Right forelimb (tissue), 1 donor: ENCODE results near the gene BNIP5.

Experiments
- DNase-seq: peaks from one replicate; pipeline ENCODE4 v3.0.0-alpha.2; 2018

BNIP5 gene

DNA sequence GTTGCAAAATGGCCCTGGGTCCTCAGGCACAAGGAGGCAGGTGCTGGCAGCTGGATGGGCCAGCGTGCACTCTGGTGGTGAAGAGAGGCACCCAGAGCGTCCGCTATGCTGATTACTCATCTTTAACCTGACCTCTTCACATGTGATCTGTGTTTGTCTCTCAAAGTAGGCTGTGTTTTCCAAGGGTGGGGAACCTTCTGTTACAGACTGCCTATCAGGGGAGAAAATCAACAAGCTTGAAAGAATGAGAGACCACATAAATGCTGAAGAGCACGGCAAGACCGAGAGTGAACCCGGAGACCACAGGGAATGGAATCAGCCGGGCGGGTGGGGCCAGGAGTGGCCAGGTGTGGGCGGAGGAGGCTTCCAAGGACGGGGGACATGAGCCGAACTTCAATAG is 16.2 kb downstream of the BNIP5 start:
- no peak for DNase-seq

- no peak for DNase-seq
These were observed 16.9 kb downstream of the BNIP5 start for GRCh38 chr6:36319821-36320220.

GRCh38 chr6:36319436-36319762 is 17.3 kb downstream of the BNIP5 start:
- peak; percentile 23 for DNase-seq

DNA sequence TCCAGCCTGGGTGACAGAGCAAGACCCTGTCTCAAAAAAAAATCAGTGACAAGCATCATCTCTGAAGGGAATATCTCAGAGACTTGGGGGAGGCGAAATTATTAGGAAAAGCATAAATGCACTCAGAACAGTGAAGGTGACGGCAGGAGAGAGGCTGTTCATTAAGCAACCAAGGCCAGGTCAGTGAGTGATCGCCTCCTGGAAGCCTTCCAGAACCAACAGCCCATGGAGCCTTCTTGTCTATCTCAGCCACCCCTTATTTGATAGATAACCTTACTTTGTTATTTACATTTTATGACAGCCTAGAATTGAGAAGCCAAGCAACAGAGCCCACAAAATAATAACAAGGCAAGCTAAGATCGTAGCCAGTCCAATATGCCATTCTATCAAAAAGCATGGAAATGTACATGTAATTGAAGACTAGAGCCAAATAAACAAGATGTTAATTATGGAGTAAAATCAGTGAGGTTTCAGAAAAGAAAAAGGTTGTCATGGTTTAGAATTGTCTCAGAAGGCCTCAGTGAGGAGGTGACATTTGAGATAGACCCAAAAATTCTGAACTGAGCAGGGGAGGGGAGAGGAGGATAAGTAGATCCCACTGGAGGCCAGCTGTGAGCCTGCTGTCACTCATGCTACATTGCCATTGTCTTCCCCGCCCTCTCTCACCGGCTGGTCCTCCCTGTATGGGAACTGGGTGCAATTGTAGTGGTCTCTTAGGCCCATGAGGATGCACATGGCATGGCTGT is 17.8 kb downstream of the BNIP5 start:
- DNase-seq: peak; percentile 24

GRCh38 chr6:36317623-36318022 is 19.1 kb downstream of the BNIP5 start:
- DNase-seq: no peak

DNA sequence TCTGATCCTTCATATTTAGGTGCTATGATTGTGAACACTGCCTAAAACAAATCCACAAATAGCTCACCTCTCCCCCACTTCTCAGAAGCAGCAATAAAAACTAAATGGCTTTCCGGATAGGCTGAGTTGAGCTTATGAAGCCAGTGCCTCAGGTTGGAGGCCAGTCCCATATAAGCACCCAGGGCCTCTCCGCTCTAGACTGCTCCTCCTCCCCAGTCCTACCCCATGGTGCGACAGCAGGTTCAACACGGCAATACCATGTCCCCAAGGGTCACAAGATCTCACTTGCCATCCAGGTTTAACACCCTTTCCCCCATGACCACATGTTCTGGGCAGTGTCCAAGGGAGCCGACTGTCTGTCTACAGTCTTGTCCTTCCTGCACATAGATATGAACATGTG is 20.8 kb downstream of the BNIP5 start:
- no peak for DNase-seq

DNA sequence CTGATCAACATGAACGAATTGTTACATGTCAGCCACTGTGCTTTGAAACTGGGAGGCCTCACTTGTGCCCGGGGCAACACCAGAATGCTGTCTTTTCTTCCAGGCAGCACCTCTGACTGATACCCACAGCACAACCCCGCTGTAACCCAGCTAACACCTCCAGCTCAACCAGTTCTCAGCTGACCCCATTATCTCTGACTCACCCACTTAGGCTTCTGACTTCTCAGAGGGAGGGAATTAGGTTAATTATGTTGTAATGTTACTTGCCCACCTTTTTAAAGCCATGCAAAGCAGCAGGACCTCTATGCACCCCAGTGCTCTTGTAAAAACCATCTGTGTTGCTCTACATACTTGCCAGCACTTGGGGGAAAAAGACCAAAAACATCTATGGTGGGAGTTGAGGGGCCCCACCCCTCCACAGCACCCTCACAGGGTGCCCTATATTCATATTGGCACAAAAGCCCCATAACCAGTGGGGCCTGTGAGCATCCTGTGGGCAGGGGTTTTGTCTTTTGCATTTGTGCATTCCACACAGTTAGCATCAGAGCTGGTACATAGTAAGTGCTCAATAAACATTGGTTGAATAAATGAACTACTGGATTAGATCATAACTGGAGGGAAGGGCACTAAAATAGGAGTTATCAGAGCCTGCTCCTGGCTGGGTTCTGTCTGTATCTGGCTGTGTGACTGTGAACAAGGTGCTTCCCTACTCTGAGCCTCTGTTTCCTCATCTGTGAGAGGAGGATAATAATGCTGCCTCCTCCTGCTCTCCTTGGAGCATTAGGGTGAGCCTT is 22.3 kb downstream of the BNIP5 start:
- no peak for DNase-seq

DNA sequence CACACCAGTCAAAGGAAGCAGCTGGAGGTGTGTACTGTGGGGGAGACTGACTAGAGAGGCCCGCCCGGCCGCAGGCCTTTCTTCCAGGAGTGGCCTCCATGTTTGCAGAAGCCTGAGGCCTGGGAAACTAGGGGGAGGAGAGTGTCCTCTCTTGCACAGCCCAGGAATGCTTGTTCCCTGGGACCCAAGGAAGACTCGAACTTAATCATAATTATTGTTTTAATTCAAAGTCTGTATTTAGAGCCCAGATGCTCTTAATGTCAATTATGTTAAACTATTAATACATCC is 23.1 kb downstream of the BNIP5 start:
- DNase-seq: no peak

DNA sequence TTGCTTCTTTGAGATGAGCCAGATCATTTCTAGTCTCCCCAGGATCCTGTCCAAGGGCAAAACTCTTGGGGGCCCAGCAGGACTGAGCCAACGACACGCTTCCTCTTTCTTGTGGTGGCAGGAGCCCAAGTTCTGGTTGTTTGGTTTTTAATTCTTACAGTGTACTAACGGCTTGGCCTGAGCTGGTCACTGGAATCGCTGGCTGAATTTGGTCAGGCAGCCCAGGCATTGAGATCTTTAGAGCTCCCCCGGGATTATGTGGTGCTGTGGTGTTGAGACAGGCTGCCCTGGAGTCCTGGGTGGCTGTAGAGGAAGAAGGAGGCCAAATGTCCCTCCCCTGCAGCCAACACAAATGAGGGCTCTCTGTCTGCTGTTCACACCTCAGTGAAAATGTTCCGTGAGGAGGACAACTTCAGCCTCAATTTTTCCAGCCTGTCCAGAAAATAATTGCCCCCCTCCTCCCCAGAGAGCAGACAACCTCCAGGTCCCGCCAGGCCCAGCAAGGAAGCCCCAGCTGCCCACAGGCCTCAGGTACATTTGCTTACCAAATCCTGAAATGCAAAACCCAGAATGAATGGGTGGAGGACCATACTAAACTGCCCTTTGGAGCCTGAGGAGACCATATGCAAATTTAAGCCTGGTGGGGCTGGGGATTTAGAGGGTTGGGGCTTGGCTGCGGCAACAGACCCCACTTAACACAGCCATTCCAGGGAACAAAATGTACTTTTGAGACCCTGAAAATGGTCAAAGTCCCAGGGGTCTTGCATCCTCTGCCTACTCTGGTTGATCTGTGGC is 23.6 kb downstream of the BNIP5 start:
- DNase-seq: no peak

DNA sequence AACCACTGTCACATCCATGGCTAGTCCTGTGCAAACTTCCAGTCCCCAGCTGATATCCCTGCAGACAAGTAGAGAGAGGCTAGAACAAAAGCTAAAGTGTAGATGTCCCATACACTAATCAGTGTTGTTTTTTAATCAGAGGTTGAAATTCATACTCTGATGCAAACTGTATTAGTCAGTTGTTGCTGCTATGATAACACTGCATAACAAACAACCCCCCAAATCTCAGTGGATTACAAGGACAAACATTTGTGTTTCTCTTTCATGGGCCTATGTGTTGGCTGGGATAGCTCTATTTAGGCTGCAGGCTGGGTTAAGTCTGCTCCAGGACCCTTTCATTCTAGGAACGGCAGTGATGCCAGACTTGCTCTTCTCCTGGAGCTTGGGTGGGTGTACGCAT is 26.8 kb downstream of the BNIP5 start:
- no peak for DNase-seq

- no peak for DNase-seq
These were observed 27.5 kb downstream of the BNIP5 start for GRCh38 chr6:36309203-36309602.

DNA sequence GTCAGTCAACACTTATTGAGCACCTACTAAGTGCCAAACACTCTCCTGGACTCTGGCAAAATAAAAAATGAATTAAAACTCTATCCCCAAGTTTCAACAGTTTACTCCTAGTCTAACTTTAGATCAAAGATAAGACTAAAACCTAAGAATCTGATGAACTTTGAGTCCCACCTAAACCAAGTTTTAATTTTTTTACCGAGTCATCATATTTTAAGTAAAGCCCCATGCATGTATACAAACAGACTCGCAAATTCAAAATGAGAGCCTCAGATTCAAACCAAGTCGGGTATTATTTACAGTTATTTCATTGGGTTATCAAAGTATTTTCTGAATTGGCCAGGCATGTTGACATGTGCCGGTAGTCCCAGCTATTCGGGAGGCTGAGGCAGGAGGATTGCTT is 28.2 kb downstream of the BNIP5 start:
- DNase-seq: no peak

DNA sequence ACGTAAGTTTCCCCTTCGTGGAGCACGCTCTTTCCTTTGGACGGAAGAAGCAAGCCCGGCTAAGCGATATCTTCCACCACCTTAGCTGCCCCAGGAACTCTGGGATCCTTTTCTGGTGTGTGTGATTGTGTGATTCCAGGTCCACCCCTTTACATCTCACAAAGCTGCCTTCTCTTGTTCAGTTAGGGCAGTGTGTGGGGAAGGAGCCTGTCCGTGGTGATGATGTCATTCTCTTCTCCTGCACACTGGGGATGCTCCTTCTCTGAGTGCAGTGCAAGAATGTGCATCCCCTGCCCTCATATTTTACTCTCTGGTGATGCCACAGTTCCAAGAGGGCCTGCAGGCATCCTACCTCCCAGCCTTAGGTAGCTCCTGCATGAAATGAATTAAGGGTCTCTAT is 30.3 kb downstream of the BNIP5 start:
- no peak for DNase-seq

- DNase-seq: no peak
These were observed 30.8 kb downstream of the BNIP5 start for GRCh38 chr6:36305885-36306284.

- DNase-seq: peak; percentile 88
These were observed 34.3 kb downstream of the BNIP5 start for GRCh38 chr6:36302227-36302976.

DNA sequence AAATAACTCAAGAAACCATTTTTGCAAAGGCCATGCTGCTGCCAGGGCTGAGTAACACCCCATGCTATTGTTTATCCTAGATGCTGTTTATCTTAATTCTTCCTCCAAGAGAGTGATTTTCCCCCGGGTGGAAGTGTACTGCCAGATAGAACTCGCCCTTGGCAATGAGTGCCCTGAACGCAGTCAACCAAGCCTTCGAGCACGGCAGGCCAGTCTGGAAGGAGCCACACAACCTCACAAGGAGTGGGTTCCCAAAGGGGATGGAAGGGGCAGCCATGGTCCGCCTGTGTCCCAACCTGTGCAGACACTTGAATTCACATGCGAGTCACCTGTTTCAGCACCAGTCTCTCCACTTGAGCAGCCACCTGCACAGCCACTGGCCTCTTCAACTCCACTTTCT is 34.9 kb downstream of the BNIP5 start:
- no peak for DNase-seq

GRCh38 chr6:36301085-36301658 is 35.5 kb downstream of the BNIP5 start:
- no peak for DNase-seq

DNA sequence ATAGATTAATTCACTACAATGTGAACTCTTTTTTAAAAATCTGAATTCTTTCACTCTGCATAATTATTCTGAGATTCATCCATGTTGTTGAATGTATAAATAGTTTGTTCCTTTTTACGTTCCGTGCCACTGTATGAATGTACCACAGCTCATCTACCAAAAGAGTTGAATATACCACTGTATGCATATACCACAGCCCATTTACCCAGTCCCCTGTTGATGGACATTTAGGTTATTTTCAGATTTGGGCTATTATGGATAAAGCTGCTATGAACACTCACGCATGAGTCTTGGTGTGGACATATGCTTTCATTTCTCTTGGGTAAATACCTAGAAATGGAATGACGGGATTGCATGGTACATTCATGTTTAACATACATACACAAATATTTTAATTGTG is 38.7 kb downstream of the BNIP5 start:
- no peak for DNase-seq

DNA sequence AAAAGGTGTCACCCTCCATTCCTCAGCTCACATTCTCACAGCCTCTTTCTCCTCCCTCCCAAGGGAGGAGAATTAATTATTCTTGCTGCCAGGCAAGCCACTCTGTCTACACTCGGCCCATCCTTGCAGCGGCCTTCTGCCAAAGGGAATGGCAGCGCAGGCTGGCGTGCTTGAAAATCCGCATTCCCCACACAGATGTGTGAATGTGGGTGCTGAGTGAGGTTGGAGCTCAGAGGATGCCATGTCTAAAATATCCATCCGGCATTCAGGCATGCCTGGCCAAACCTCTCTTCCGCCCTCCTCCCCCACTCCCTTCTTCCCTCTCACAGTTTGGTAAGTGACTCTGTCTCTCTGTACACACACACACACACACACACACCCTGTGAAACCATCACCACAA is 39.2 kb downstream of the BNIP5 start:
- DNase-seq: no peak

- no peak for DNase-seq
These were observed 39.6 kb downstream of the BNIP5 start for GRCh38 chr6:36297051-36297450.

- no peak for DNase-seq
These were observed 40.4 kb downstream of the BNIP5 start for GRCh38 chr6:36296240-36296639.

DNA sequence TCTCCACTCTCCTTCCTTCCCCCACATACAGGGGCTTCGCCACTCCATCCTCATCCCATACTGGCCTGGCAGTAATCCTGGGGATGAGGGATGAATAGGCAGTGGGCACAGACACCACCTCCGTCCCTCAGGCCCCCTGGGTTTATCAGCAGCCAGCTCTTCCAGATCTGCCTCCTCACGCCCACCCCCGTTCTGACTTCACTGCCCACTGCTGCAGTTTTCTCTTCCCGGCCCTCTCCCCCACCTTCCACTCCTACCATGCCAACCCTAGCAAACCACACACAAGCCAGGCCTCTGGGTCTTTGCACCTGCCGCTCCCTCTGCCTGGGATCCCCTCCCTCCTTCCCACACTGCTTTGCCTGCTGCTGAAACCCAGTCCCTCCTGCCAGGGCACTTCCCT is 44.5 kb downstream of the BNIP5 start:
- DNase-seq: no peak
